ENCODE measurements around the gene POC1A. TPM values are rescaled to one million over a fixed set of nuclear protein-coding genes. Genes with fewer than 3 reads are reported as not detected.

POC1A gene
- total and polyA plus RNA-seq, 2 experiments from 2014 or later: 19.1 to 26.7 TPM

DNA sequence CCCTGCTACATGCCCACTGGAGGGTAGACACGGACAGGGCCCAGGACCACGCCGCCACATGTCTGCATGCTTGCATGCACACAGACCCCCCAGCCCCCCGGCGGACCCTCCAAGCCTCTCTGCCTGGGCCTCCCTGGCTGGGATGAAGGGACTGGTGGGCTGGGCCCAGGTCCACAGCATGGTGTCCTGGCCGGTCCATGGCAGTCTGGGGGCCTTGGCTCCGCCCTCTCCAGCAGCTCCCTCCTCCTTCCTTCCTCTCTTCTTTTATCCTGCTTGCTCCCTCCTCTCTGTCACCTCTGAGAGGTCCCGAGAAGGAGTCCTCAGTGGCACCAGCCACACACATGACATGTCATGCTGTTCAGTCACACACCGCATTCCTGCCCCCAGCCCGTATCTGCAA lies 122.3 kb downstream of the POC1A start (continued):
- TF ChIP-seq, protein P1, sequence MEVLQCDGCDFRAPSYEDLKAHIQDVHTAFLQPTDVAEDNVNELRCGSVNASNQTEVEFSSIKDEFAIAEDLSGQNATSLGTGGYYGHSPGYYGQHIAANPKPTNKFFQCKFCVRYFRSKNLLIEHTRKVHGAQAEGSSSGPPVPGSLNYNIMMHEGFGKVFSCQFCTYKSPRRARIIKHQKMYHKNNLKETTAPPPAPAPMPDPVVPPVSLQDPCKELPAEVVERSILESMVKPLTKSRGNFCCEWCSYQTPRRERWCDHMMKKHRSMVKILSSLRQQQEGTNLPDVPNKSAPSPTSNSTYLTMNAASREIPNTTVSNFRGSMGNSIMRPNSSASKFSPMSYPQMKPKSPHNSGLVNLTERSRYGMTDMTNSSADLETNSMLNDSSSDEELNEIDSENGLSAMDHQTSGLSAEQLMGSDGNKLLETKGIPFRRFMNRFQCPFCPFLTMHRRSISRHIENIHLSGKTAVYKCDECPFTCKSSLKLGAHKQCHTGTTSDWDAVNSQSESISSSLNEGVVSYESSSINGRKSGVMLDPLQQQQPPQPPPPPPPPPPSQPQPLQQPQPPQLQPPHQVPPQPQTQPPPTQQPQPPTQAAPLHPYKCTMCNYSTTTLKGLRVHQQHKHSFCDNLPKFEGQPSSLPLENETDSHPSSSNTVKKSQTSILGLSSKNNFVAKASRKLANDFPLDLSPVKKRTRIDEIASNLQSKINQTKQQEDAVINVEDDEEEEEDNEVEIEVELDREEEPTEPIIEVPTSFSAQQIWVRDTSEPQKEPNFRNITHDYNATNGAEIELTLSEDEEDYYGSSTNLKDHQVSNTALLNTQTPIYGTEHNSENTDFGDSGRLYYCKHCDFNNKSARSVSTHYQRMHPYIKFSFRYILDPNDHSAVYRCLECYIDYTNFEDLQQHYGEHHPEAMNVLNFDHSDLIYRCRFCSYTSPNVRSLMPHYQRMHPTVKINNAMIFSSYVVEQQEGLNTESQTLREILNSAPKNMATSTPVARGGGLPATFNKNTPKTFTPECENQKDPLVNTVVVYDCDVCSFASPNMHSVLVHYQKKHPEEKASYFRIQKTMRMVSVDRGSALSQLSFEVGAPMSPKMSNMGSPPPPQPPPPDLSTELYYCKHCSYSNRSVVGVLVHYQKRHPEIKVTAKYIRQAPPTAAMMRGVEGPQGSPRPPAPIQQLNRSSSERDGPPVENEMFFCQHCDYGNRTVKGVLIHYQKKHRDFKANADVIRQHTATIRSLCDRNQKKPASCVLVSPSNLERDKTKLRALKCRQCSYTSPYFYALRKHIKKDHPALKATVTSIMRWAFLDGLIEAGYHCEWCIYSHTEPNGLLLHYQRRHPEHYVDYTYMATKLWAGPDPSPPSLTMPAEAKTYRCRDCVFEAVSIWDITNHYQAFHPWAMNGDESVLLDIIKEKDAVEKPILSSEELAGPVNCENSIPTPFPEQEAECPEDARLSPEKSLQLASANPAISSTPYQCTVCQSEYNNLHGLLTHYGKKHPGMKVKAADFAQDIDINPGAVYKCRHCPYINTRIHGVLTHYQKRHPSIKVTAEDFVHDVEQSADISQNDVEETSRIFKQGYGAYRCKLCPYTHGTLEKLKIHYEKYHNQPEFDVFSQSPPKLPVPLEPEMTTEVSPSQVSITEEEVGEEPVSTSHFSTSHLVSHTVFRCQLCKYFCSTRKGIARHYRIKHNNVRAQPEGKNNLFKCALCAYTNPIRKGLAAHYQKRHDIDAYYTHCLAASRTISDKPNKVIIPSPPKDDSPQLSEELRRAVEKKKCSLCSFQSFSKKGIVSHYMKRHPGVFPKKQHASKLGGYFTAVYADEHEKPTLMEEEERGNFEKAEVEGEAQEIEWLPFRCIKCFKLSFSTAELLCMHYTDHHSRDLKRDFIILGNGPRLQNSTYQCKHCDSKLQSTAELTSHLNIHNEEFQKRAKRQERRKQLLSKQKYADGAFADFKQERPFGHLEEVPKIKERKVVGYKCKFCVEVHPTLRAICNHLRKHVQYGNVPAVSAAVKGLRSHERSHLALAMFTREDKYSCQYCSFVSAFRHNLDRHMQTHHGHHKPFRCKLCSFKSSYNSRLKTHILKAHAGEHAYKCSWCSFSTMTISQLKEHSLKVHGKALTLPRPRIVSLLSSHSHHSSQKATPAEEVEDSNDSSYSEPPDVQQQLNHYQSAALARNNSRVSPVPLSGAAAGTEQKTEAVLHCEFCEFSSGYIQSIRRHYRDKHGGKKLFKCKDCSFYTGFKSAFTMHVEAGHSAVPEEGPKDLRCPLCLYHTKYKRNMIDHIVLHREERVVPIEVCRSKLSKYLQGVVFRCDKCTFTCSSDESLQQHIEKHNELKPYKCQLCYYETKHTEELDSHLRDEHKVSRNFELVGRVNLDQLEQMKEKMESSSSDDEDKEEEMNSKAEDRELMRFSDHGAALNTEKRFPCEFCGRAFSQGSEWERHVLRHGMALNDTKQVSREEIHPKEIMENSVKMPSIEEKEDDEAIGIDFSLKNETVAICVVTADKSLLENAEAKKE (CRISPR knock-in tag; IDR thresholded peaks at IDR 0.05): no peak
- TF ChIP-seq ZNF114 (CRISPR knock-in tag; IDR thresholded peaks at IDR 0.05) (no peak), CREB1 (CRISPR knock-in tag; IDR thresholded peaks at IDR 0.05; ENCODE audit: low read depth) (no peak), ZNF331 (CRISPR knock-in tag; IDR thresholded peaks at IDR 0.05; ENCODE audit: low read depth) (no peak), JUNB (IDR thresholded peaks at IDR 0.05; ENCODE audit: unreplicated experiment) (no peak)

DNA sequence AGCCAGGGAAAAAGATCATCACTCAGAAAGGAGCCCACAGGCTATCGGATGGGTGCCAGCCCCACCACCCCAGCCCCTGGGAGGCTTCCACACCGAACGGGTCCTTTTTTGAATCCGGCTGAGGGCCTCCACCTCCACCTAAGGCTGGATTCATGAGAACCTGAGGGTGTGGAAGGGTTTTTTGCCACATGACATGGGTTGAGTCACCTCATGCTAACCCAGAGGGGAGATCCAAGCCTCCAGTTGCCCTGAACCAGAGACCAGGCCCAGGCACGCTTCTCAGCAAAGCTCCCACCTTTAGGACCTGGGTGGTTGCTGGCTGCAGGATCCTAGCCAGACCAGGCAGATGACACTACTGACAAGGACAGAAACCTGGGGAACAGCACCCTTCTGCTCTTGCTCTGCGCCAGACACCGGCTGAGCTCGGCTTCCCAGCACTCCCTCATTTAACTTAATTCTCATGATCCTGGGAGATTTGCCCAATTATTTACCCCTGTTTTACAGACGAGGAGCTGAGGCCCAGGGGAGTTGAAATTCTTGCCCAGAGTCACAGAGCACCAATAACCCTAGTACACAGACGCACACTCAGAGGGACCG lies 123.4 kb downstream of the POC1A start:
- Mint-ChIP-seq H3K27me3 (ENCODE audit: insufficient read depth, low read depth, poor library complexity) (peaks cover 11% of the 10 kb centered on the region), H3K4me3 (no peak overlapping the region), H3K36me3 (ENCODE audit: low read depth) (no peaks in the 10 kb centered on the region), H3K9me3 (no peaks in the 10 kb centered on the region), H3K27ac (no peak overlapping the region), H3K4me1 (peaks cover 4% of the 10 kb centered on the region)
- ATAC-seq (no peak), DNase-seq (ENCODE audit: low spot score) (no peak)
- H3K79me2 ChIP-seq (replicated peaks; ENCODE audit: insufficient read depth): no peaks in the 10 kb centered on the region
- H3K9me2 ChIP-seq (ENCODE audit: insufficient read depth): no peaks in the 10 kb centered on the region
- no peak overlapping the region for H3K27ac ChIP-seq (ENCODE audit: low read depth)
- H4K20me1 ChIP-seq (replicated peaks; ENCODE audit: insufficient read depth): no peaks in the 10 kb centered on the region
- H3K36me3 ChIP-seq (ENCODE audit: insufficient read depth): no peaks in the 10 kb centered on the region
- H3F3A ChIP-seq (replicated peaks; ENCODE audit: low read depth): no peaks in the 10 kb centered on the region
- no peaks in the 10 kb centered on the region for H3K27me3 ChIP-seq (ENCODE audit: insufficient read depth)
- no peak overlapping the region for H3K4me2 ChIP-seq
- H2AFZ ChIP-seq: no peak overlapping the region
- no peak overlapping the region for H3K4me3 ChIP-seq
- no peaks in the 10 kb centered on the region for H3K4me1 ChIP-seq (ENCODE audit: insufficient read depth)
- TF ChIP-seq CREB1 (CRISPR knock-in tag; IDR thresholded peaks at IDR 0.05; ENCODE audit: low read depth): no peak
- TF ChIP-seq, protein P2, sequence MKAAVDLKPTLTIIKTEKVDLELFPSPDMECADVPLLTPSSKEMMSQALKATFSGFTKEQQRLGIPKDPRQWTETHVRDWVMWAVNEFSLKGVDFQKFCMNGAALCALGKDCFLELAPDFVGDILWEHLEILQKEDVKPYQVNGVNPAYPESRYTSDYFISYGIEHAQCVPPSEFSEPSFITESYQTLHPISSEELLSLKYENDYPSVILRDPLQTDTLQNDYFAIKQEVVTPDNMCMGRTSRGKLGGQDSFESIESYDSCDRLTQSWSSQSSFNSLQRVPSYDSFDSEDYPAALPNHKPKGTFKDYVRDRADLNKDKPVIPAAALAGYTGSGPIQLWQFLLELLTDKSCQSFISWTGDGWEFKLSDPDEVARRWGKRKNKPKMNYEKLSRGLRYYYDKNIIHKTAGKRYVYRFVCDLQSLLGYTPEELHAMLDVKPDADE (IDR thresholded peaks at IDR 0.05): no peak
- no peak for TF ChIP-seq JUNB (IDR thresholded peaks at IDR 0.05; ENCODE audit: unreplicated experiment)
- no peak for TF ChIP-seq STAT1 (IDR thresholded peaks at IDR 0.05; ENCODE audit: unreplicated experiment)
- no peak for TF ChIP-seq ZNF331 (CRISPR knock-in tag; IDR thresholded peaks at IDR 0.05; ENCODE audit: low read depth)
- TF ChIP-seq, protein P3, sequence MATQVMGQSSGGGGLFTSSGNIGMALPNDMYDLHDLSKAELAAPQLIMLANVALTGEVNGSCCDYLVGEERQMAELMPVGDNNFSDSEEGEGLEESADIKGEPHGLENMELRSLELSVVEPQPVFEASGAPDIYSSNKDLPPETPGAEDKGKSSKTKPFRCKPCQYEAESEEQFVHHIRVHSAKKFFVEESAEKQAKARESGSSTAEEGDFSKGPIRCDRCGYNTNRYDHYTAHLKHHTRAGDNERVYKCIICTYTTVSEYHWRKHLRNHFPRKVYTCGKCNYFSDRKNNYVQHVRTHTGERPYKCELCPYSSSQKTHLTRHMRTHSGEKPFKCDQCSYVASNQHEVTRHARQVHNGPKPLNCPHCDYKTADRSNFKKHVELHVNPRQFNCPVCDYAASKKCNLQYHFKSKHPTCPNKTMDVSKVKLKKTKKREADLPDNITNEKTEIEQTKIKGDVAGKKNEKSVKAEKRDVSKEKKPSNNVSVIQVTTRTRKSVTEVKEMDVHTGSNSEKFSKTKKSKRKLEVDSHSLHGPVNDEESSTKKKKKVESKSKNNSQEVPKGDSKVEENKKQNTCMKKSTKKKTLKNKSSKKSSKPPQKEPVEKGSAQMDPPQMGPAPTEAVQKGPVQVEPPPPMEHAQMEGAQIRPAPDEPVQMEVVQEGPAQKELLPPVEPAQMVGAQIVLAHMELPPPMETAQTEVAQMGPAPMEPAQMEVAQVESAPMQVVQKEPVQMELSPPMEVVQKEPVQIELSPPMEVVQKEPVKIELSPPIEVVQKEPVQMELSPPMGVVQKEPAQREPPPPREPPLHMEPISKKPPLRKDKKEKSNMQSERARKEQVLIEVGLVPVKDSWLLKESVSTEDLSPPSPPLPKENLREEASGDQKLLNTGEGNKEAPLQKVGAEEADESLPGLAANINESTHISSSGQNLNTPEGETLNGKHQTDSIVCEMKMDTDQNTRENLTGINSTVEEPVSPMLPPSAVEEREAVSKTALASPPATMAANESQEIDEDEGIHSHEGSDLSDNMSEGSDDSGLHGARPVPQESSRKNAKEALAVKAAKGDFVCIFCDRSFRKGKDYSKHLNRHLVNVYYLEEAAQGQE (IDR thresholded peaks at IDR 0.05; ENCODE audit: unreplicated experiment): no peak
- no peak for TF ChIP-seq ZNF114 (CRISPR knock-in tag; IDR thresholded peaks at IDR 0.05)
- TF ChIP-seq, protein P4, sequence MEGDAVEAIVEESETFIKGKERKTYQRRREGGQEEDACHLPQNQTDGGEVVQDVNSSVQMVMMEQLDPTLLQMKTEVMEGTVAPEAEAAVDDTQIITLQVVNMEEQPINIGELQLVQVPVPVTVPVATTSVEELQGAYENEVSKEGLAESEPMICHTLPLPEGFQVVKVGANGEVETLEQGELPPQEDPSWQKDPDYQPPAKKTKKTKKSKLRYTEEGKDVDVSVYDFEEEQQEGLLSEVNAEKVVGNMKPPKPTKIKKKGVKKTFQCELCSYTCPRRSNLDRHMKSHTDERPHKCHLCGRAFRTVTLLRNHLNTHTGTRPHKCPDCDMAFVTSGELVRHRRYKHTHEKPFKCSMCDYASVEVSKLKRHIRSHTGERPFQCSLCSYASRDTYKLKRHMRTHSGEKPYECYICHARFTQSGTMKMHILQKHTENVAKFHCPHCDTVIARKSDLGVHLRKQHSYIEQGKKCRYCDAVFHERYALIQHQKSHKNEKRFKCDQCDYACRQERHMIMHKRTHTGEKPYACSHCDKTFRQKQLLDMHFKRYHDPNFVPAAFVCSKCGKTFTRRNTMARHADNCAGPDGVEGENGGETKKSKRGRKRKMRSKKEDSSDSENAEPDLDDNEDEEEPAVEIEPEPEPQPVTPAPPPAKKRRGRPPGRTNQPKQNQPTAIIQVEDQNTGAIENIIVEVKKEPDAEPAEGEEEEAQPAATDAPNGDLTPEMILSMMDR (conservative IDR thresholded peaks at IDR 0.05; ENCODE audit: low read depth in 2 of 2): no peak
- TF ChIP-seq POLR2AphosphoS5 (IDR thresholded peaks at IDR 0.05; ENCODE audit: low read depth): no peak
- no peak for TF ChIP-seq NANOG (IDR thresholded peaks at IDR 0.05; ENCODE audit: borderline replicate concordance)

All from GM23338 (cell line).